H9 (cell line): ENCODE data around the gene ARRDC1. TPM values are rescaled to one million over a fixed set of nuclear protein-coding genes. Genes with fewer than 3 reads are reported as not detected.
"Not testable (repeated sequence)": the region's sequence is repeated elsewhere in the genome, so short reads cannot be mapped to it uniquely, and the experiment has no call there.

ENCODE experiments used
- DNase-seq: peaks from one replicate; pipeline ENCODE4 v3.0.0-alpha.2; 2017
- H2AFZ ChIP-seq: one replicate; pipeline ENCODE4 v1.6.1; 2013; ENCODE audit warnings: mild to moderate bottlenecking, low read length, control low read depth, moderate library complexity
- H2AK5ac ChIP-seq: 2 replicates; pipeline ENCODE4 v1.6.1; 2013; ENCODE audit warnings: low read length, control low read depth, mixed read lengths; ENCODE audit not compliant: insufficient read length
- H2BK120ac ChIP-seq: one replicate; pipeline ENCODE4 v1.6.1; 2013; ENCODE audit warnings: low read depth, mild to moderate bottlenecking, low read length, control low read depth, inconsistent platforms; ENCODE audit not compliant: poor library complexity, severe bottlenecking
- H2BK12ac ChIP-seq: 2 replicates; pipeline ENCODE4 v1.6.1; 2013; ENCODE audit warnings: low read length, control low read depth, mixed read lengths, low read depth; ENCODE audit not compliant: insufficient read length
- H2BK15ac ChIP-seq: 2 replicates; pipeline ENCODE4 v1.6.1; 2013; ENCODE audit warnings: low read depth, low read length, control low read depth
- H2BK20ac ChIP-seq: one replicate; pipeline ENCODE4 v1.6.1; 2013; ENCODE audit warnings: low read depth, mild to moderate bottlenecking, low read length, control low read depth, inconsistent platforms; ENCODE audit not compliant: poor library complexity, severe bottlenecking
- H2BK5ac ChIP-seq: 2 replicates; pipeline ENCODE4 v1.6.1; 2013; ENCODE audit warnings: low read length, control low read depth, mixed read lengths; ENCODE audit not compliant: insufficient read length
- H3K14ac ChIP-seq: 2 replicates; pipeline ENCODE4 v1.6.1; 2013; ENCODE audit warnings: low read length, control low read depth; ENCODE audit not compliant: insufficient read depth
- H3K18ac ChIP-seq: 2 replicates; pipeline ENCODE4 v1.6.1; 2013; ENCODE audit warnings: low read depth, mild to moderate bottlenecking, mixed read lengths, low read length, control low read depth; ENCODE audit not compliant: insufficient read length
- H3K23ac ChIP-seq: 2 replicates; pipeline ENCODE4 v1.6.1; 2013; ENCODE audit warnings: low read length, control low read depth, mixed read lengths, low read depth; ENCODE audit not compliant: insufficient read length
- H3K23me2 ChIP-seq: 2 replicates; pipeline ENCODE4 v1.6.1; 2013; ENCODE audit warnings: low read depth, mild to moderate bottlenecking, mixed read lengths, low read length, control low read depth; ENCODE audit not compliant: insufficient read length, poor library complexity, severe bottlenecking
- H3K27ac ChIP-seq: 2 replicates; pipeline ENCODE4 v1.5.1; 2013; ENCODE audit warnings: low read length, control low read depth, mixed read lengths, low read depth; ENCODE audit not compliant: insufficient read length
- H3K27me3 ChIP-seq: 2 replicates; pipeline ENCODE4 v1.6.1; 2013; ENCODE audit warnings: low read length, control low read depth, inconsistent platforms; ENCODE audit not compliant: insufficient read depth
- H3K4ac ChIP-seq: 2 replicates; pipeline ENCODE4 v1.6.1; 2013; ENCODE audit warnings: low read depth, mild to moderate bottlenecking, control low read depth, inconsistent platforms, low read length, moderate library complexity
- H3K4me1 ChIP-seq: 2 replicates; pipeline ENCODE4 v1.6.1; 2013; ENCODE audit warnings: low read length, control low read depth, inconsistent platforms; ENCODE audit not compliant: insufficient read depth
- H3K4me2 ChIP-seq: 2 replicates; pipeline ENCODE4 v1.6.1; 2013; ENCODE audit warnings: low read length, control low read depth, mixed read lengths; ENCODE audit not compliant: insufficient read length, insufficient read depth
- H3K56ac ChIP-seq: 2 replicates; pipeline ENCODE4 v1.6.1; 2013; ENCODE audit warnings: low read depth, mild to moderate bottlenecking, mixed read lengths, low read length, control low read depth; ENCODE audit not compliant: insufficient read length
- H3K79me1 ChIP-seq: 2 replicates; pipeline ENCODE4 v1.6.1; 2013; ENCODE audit warnings: low read depth, mild to moderate bottlenecking, moderate library complexity, low read length, control low read depth, inconsistent platforms; ENCODE audit not compliant: insufficient read depth, poor library complexity, severe bottlenecking
- H3K79me2 ChIP-seq: 2 replicates; pipeline ENCODE4 v1.6.1; 2013; ENCODE audit warnings: low read length, control low read depth, inconsistent platforms; ENCODE audit not compliant: insufficient read depth
- H3K9ac ChIP-seq: 2 replicates; pipeline ENCODE4 v1.6.1; 2013; ENCODE audit warnings: low read length, control low read depth, mixed read lengths; ENCODE audit not compliant: insufficient read length; ENCODE audit errors: extremely low read depth
- H3K9me3 ChIP-seq: one replicate; pipeline ENCODE4 v1.6.1; 2013; ENCODE audit warnings: low read depth, low read length, inconsistent platforms; ENCODE audit not compliant: control insufficient read depth
- H3T11ph ChIP-seq: one replicate; pipeline ENCODE4 v1.6.1; 2013; ENCODE audit warnings: mild to moderate bottlenecking, low read length, control low read depth, inconsistent platforms
- H4K20me1 ChIP-seq: one replicate; pipeline ENCODE4 v1.6.1; 2013; ENCODE audit not compliant: control insufficient read depth, insufficient read length, insufficient read depth
- H4K5ac ChIP-seq: 2 replicates; pipeline ENCODE4 v1.6.1; 2013; ENCODE audit warnings: low read depth, mild to moderate bottlenecking, mixed read lengths, low read length, control low read depth; ENCODE audit not compliant: insufficient read length
- H4K8ac ChIP-seq: replicated peaks from 2 replicates; pipeline ENCODE4 v1.6.1; 2013; ENCODE audit warnings: low read length, control low read depth, mixed read lengths, low read depth; ENCODE audit not compliant: insufficient read length
- H4K91ac ChIP-seq: 2 replicates; pipeline ENCODE4 v1.6.1; 2013; ENCODE audit warnings: low read depth, mild to moderate bottlenecking, moderate library complexity, mixed read lengths, low read length, control low read depth; ENCODE audit not compliant: insufficient read length
- H3K27ac Mint-ChIP-seq, 3 experiments: 2 replicates in 2 of 3; 3 replicates in 1 of 3; pipeline ENCODE4 v1.8.0; 2020 to 2021; ENCODE audit warnings: mixed read lengths in 3 of 3, mild to moderate bottlenecking in 1 of 3, moderate library complexity in 1 of 3
- H3K27me3 Mint-ChIP-seq: 2 replicates; pipeline ENCODE4 v1.8.0; 2021; ENCODE audit warnings: low read depth, mild to moderate bottlenecking, moderate library complexity, mixed read lengths
- H3K36me3 Mint-ChIP-seq, 3 experiments: 2 replicates in 2 of 3; 3 replicates in 1 of 3; pipeline ENCODE4 v1.8.0; 2020 to 2021; ENCODE audit warnings: low read depth in 3 of 3, mixed read lengths in 3 of 3; ENCODE audit not compliant: insufficient read depth in 1 of 3
- H3K4me1 Mint-ChIP-seq, 2 experiments: 2 replicates each; pipeline ENCODE4 v1.8.0; 2020; ENCODE audit warnings: mixed read lengths in 2 of 2
- H3K4me3 Mint-ChIP-seq, 2 experiments: 2 replicates in 1 of 2; 3 replicates in 1 of 2; pipeline ENCODE4 v1.8.0; 2020 to 2021; ENCODE audit warnings: mild to moderate bottlenecking in 2 of 2, mixed read lengths in 2 of 2, moderate library complexity in 1 of 2
- H3K9me3 Mint-ChIP-seq, 2 experiments: 2 replicates in 1 of 2; 3 replicates in 1 of 2; pipeline ENCODE4 v1.8.0; 2020; ENCODE audit warnings: mild to moderate bottlenecking in 2 of 2, mixed read lengths in 2 of 2, moderate library complexity in 1 of 2
- CTCF ChIP-seq: fragments of 200-600 bp; sonication (generic); conservative IDR thresholded peaks from 3 replicates; pipeline ENCODE4 v1.8.0; 2021; ENCODE audit warnings: antibody characterized with exemption, mild to moderate bottlenecking
- WGBS: extraction: QIAGEN DNeasy Blood & Tissue Kit; methylation state at CpG from one replicate; pipeline ENCODE4 v1.1.7; 2013; ENCODE audit warnings: missing lambda C conversion rate, low lambda C conversion rate, mixed read lengths; ENCODE audit not compliant: insufficient read length; ENCODE audit errors: extremely low coverage; 5-methylcytosine and 5-hydroxymethylcytosine counted together
- total RNA-seq: library from RNA; stranded (reverse); gene quantifications from 2 replicates; pipeline ENCODE4 v1.2.1, GENCODE V29; 2021

ARRDC1 gene
- total RNA-seq, 1 experiment from 2014 or later, result 34.4 TPM

- H3K9me3 Mint-ChIP-seq, result no peaks in the 10 kb centered on the region; a peak in 1 of 5 replicates
- no peak for DNase-seq
- no peak overlapping the region for H4K5ac ChIP-seq
- no peak overlapping the region for H3K27ac ChIP-seq
- H3K9ac ChIP-seq, result no peak overlapping the region
- H3K4ac ChIP-seq, result no peak overlapping the region
- H2BK5ac ChIP-seq, result no peak overlapping the region
- no CpG with 5 or more reads among the region's 12 CpGs for WGBS
- peaks cover 14% of the 10 kb centered on the region for H3K27me3 Mint-ChIP-seq
- no peak overlapping the region for H4K91ac ChIP-seq
- H3K56ac ChIP-seq, result no peak overlapping the region
- no peak overlapping the region for H3K4me2 ChIP-seq
- H3K27me3 ChIP-seq, result no peaks in the 10 kb centered on the region
- H3K79me1 ChIP-seq, result peaks cover 6% of the 10 kb centered on the region
- H2BK12ac ChIP-seq, result no peak overlapping the region
- H4K8ac ChIP-seq, result no peak overlapping the region
- peaks cover 5 to 14% (median 7%) of the 10 kb centered on the region in 3 experiments; a peak in 5 of 7 replicates for H3K36me3 Mint-ChIP-seq
- no peak overlapping the region for H3K18ac ChIP-seq
- H3T11ph ChIP-seq, result no peak overlapping the region
- peaks cover 4% of the 10 kb centered on the region; the same call in 1 of the 2 replicates for H3K79me2 ChIP-seq
- peaks cover 4% of the 10 kb centered on the region; the same call in 1 of the 2 replicates for H3K4me1 ChIP-seq
- H2BK15ac ChIP-seq, result no peak overlapping the region
- H3K14ac ChIP-seq, result no peak overlapping the region
- no peak overlapping the region for H3K23ac ChIP-seq
- TF ChIP-seq CTCF, result no peak
- H2BK20ac ChIP-seq, result no peak overlapping the region
- H3K4me1 Mint-ChIP-seq, result peaks cover 5 to 11% of the 10 kb centered on the region in 2 experiments
- H3K4me3 Mint-ChIP-seq, result no peak overlapping the region
- no peaks in the 10 kb centered on the region for H3K9me3 ChIP-seq
- H3K27ac Mint-ChIP-seq, result no peak overlapping the region
- no peak overlapping the region for H2AFZ ChIP-seq
- H3K23me2 ChIP-seq, result peaks cover 9% of the 10 kb centered on the region
- no peaks in the 10 kb centered on the region for H4K20me1 ChIP-seq
- no peak overlapping the region for H2AK5ac ChIP-seq
- H2BK120ac ChIP-seq, result no peak overlapping the region
Observed at GRCh38 chr9:137593176-137593575, 12.3 kb upstream of the ARRDC1 start.

- H3K4me1 ChIP-seq, H3K27me3 ChIP-seq, H2BK120ac ChIP-seq, H3K79me2 ChIP-seq, H3K36me3 Mint-ChIP-seq, H3K23ac ChIP-seq, H2BK20ac ChIP-seq, H3T11ph ChIP-seq, H3K79me1 ChIP-seq, H4K5ac ChIP-seq, H3K27ac ChIP-seq, H3K23me2 ChIP-seq, H3K56ac ChIP-seq, H4K20me1 ChIP-seq, H3K27ac Mint-ChIP-seq, H3K4me1 Mint-ChIP-seq, H3K9me3 ChIP-seq, H2AFZ ChIP-seq, H2BK15ac ChIP-seq, H2BK12ac ChIP-seq, H3K9ac ChIP-seq, H3K14ac ChIP-seq, H2AK5ac ChIP-seq, H3K9me3 Mint-ChIP-seq, H3K4me3 Mint-ChIP-seq, H3K4me2 ChIP-seq, H2BK5ac ChIP-seq, H3K4ac ChIP-seq, H3K18ac ChIP-seq, H4K91ac ChIP-seq, H4K8ac ChIP-seq, DNase-seq: not testable (repeated sequence)
- WGBS, result no CpG with 5 or more reads among the region's 7 CpGs
- peaks cover 12% of the 10 kb centered on the region for H3K27me3 Mint-ChIP-seq
Observed at GRCh38 chr9:137596577-137596976, 8.9 kb upstream of the ARRDC1 start.
